GM19025 (cell line): ENCODE results near the gene NCAM2.

Source experiments
- ATAC-seq: cut with Tn5 transposase; IDR thresholded peaks from one replicate; pipeline ENCODE4 v1.9.1; 2021; ENCODE audit warnings: mild to moderate bottlenecking, low read depth, moderate library complexity; ENCODE audit not compliant: unreplicated experiment

Gene NCAM2

DNA sequence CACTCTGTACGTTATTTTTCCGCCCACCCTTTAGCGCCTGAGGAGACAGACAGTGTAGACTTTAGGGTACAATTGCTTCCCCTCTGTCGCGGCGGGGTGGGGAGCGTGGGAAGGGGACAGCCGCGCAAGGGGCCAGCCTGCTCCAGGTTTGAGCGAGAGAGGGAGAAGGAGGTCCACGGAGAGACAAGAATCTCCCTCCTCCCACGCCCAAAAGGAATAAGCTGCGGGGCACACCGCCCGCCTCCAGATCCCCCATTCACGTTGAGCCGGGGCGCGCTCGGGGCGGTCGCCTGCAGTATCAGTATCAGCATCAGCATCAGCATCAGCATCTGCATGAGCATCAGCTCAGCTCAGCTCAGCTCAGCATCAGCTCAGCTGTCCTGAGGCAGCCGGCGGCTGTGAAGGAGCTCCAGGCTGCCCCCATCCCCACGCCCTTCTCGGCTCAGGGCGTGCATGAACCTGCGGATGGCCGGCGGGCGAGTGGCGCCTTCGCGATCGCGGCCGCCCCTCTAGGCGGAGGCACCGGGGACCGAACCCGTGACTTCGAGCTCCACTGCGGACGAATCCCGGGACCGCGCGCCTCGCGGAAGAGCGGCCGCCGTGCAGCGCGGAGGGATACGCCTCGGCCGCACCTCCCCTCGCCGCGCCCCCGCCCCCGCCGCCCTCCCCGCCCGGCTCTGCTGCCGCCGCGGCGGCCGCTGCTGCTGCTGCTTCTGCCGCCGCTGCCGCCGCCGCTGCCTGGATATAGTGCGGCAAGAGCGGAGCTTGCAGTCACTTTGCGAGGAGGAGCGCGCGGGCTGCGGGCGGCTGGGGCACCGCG is at the start of gene NCAM2:
Gene NCAM2 (plus strand): TSS at position 774 of the 820 bp plus-strand sequence.
- ATAC-seq = peak; percentile 42

DNA sequence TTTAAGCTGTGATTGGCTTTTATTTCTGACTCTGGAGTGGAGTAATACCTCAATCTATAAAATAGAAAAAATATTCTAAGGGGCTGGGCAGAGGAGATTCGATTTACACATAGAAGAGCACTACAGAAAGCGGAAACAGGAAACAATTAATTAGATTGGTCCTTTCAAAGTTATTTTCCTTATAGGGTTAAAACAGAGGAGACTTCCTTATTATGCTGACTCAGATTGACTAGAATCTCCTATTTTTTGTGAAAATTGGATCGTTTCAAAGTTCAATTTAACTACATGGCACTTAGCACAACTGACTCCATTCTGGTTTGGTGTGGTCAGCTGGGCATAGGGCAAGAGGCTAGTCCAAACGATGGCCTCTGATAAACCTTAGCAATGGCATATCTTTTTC is 48.3 kb upstream of the NCAM2 start:
- ATAC-seq = no peak

DNA sequence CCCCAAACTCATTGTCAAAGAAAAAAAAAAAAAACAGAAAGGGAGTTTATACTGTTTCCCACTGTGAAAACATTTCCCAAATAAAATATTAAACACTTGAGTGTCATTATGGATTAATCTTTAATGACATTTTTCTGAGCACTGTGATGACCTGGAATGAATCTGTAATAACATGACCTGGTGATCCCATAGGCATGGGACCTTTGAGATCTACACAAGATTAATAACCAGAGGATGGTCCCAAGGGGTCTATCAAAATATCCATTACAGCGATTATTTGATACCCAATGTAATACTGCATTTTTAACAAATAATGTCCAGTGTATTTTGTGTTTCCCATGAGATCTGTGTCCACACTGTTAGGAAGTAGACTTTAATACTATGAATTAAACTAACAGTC is 32.4 kb upstream of the NCAM2 start:
- no peak for ATAC-seq

DNA sequence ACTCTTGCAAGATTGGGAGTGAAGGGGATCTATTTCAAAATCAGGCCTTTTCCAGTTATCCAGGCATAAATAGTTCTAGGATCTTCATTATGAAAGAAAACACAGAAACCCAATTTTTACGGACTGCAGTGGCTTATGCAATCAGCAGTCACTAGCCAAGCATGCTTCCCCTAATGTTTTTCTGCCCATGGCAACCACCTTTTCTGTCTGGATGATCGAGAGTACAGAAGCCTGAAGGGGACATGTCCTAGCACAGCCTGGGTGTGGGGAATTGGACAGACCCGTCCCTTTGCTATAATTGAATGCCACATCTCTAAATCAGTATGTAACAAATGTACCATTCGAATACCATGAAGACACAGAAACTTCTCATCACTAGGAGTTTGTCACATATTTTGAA is 29.8 kb upstream of the NCAM2 start:
- ATAC-seq = no peak

DNA sequence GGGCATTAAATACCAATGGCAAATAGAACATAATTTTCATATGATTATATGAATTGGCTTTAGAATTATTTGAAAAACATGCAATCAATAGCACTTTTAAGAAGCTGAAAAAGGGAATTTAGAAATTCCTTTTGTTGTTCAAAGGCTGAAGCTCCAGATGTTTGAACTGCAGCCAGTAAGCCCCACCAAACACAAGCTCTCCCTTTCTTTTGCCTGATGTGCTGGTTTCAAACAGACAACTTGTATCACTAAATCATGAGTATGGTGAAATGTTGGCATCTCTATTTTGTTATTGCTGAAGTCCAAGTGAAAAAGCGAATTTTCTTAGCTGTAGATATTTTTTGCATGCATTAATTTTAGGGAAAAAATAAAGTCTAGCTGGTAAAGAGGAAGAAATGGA is 27.5 kb upstream of the NCAM2 start:
- no peak for ATAC-seq

DNA sequence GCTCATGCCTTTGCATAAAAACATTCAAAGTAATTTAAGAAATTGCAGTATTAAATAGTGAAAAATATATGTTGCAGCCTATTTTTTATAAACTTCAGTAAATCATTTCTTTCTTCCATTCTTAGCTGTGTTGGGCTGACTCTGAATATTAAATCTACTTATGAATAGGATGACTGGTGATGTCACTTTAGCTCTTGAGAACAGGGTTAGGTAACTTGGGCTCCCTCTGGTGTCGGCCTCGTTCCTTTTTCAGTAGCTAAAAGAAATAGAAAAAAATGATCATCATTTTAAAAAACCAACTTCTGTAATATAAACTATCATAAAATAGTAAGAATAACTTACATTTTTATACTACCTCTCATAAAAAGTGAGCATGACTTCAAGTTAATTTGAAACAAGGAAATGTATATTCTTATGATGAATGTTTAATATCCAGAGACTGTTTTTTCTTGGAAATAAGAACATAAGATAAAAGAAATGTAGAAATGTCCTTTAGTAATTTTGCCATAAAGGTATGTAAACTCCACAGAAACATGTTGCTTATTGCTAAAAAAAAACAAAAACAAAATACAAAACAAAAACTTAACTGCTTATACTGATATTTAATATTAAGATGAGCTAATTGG is 26.8 kb upstream of the NCAM2 start:
- no peak for ATAC-seq

DNA sequence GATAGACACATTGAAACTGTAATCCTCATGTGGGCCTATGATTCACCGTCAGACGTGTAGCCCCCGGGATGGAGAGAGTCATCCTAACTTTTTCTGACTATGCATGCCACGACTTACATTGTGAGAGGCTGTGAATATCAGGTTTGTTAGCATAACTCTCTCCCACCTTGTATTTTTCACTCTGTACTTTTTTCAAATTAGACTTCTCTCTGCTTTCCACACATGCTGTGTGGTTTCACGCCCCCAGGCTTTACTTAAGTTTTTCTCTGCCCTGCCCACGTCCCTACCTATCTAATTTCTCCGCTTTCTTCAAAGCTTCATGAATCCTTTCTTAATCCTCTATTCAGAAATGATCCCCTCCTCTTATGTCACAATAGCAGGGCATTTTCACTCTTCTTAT is 3.4 kb upstream of the NCAM2 start:
- ATAC-seq = no peak

DNA sequence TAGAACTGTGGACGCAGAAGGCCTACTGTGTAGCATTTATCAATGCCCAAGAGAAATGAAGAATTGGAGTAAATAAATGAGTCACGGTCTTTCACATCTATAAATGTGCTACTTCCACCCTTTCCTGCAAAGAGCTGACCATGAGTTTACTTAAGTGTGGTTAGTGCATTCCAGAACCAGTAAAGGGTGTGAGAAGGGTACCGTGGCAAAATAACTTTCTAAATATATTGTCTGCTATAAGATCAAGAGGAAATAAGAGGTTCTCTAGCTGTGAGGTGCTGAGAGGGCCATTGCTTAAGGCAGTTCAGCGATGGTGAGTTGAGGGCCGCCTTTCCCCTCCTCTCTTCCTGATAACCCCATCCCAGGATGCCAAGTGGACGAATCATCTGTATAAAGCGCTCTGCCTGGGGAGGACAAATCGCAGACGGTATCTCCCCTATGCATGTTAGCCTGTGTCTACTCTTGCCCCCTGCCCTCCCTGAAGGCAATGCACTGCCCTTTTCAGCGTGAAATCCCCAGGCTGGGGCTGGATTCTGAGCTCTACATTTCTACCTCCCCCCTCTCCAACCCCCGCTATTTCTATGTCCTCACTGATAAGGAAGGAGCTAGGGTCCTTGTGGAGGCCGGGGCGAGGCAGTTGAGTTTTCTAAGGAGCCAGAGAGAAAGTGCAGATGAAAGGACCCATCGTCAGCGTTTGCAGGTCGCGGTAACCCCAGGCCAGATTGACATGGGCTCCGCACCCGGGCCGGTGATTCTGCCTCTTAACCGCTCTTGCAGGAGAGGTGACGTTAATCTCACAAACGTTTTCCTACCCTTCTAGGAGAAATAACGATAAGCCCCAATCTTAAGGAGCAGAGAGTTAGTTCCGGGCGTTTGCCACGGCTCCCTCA is 1.5 kb upstream of the NCAM2 start:
- ATAC-seq = no peak

DNA sequence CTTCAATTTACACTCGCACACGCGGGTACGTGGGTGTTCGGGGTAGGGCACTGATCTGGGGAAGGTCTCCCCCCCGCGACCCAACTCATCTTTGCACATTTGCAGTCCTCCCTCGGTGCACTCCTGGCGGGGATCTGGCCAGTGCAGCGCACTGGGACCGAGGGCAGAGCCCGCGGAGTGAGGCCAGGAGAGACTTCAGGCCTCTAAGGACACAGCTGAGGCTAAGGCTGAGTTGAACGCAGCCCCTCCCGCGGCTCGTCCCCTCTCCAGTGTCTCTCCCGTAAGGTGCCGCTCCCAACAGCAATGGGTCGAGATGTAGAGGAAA is 936 bp upstream of the NCAM2 start:
- no peak for ATAC-seq

DNA sequence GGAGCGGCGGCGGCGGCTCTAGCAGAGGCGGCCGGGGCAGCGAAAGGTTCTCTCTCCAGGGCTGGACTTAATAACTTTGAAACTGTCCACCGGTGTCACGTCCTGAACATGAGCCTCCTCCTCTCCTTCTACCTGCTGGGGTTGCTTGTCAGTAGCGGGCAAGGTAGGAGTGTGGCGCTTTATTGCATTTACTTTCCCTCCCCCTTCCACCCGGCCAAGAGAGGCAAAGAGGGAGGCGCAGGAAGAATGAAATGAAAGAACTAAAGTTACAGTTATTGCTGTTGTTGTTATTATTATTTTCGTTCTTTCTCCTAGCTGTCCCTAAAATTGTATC is 214 bp downstream of the NCAM2 start:
- peak; percentile 25 for ATAC-seq

DNA sequence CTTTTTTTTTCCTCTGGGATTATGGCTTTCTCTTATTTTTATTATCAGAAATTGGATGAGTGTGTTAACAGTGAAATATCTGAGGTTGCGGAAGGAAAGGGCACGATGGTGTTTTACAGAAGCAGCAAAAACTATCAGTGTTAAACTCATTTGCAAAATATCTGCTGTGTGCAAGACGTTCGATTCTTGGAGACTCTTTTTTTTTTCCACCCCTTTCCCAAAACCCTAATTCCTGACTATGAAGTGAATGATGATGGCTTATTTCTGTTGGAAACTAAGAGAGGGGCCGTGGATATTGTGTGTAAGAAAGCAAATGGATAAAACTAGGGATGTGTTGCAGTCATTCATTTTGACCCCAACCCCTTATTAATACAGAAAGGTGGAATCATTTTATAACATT is 677 bp downstream of the NCAM2 start:
- ATAC-seq = no peak

DNA sequence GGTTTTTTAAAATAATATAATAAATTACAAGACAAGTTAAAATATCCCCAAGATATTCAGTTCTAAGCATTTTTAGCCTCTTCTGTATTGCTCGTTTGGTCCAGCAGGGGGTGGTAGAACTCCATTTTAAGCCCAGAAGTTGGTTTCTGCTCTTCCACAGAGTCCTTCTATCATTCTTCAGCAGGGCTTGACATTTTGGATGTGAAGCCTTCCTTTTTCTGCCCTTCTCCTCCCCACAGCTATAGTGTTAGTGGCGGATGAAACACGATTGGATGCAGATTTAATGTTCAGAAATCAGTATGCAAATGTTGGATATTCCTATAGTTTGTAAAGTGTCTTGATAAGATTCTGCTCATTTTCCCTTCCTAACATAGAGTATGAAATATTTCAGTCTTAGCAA is 1.4 kb downstream of the NCAM2 start:
- ATAC-seq = no peak

DNA sequence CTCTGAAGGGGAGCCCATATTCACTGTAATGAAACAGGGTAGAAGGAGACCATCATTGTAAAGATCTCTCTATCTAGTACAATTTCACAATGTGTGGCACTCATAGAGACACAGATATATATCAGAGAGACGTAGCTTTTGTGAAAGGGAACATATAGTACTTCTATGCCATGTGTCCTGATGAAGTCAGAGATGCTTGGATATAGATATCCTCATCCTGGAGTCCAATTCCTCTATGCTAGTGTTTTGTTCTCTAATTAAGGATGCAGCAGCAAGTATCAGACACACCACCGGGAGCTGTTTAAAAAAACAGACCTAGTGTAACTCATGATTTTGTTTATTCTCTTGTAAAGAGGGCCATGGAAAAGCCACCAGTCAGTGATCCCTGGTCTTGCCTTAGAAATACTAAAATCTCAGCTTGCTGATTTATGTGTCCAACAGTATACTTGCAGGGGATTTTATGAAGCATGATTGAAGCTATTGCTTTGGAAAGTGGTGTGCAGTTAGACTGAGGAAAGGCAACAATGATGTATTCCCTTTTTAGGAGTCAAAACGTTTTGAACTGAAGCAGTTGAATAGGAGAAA is 2.5 kb downstream of the NCAM2 start:
- ATAC-seq = no peak

DNA sequence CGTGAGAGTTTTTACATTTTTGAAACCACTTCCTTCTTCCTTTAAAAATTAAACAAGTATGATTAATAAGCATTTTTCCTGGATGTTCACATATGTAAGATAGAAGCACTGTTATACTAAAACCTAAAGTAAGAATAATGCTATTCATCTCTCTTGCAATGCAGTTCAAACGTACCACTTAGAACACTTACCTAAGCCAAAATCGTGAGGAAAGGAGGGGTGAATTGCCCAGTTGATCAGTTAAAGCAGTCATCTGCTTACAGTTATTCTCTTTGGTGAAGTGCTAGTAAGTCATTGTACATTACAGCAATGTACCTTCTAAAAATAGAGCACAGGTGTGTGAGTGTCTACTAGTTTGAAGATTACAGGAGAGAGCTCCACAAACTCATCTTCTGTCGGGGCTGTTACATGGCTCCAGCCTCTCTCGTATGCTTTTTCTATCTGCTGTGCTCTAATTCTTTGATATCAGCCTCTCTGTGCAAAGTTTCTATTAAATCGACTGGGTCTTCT is 3.4 kb downstream of the NCAM2 start:
- ATAC-seq = no peak

DNA sequence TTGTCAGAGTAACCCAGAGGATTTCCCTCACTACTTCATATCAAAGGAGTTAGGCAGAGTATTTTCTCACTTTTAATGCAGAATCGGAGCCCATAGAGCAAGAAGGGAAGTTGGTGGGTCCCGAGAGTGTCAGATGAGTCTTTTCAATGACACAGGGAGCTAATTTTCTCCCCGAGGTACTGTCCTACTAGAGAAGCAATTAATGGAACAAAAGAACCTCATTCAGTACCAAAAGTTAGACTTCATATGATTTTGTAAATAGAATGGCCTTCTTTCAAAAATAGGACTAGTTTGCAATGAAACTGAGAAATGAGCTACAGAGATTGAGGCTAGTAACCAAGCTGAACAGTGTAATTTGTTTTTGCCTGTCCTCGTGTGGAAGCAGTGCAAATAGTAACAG is 3.9 kb downstream of the NCAM2 start:
- ATAC-seq = no peak

DNA sequence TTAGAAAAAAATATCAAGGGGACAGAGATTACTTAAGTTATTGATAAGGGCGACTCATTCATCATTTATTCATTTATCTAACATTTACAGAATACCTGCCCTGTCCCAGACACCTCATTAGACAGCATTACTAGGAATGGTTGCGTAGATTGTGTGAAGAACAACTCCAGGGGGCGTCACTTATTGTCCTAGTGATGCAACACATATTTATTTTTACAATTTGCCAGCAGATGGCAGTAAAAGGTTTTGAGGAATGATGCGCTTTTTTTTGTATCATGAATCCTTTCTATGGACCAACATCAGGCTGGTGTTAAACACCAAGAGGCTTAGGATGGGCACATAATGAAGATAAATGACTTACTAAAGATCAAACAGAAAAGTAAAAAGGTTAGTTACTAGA is 5.5 kb downstream of the NCAM2 start:
- ATAC-seq = no peak

DNA sequence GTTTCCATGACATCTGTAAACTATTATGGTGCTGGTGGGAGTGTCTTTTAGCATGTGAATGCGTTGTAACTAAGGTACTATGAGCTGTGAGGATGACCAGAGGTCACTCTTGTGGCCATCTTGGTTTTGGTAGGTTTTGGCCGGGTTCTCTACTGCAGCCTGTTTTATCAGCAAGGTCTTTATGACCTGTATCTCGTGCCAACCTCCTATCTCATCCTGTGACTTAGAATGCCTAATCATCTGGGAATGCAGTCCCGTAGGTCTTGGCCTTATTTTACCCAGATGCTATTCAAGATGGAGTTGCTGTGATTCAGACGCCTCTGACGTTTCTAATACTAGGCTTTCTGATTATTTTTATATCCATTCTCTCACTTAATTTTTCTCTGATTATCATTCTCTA is 9.4 kb downstream of the NCAM2 start:
- ATAC-seq = no peak

DNA sequence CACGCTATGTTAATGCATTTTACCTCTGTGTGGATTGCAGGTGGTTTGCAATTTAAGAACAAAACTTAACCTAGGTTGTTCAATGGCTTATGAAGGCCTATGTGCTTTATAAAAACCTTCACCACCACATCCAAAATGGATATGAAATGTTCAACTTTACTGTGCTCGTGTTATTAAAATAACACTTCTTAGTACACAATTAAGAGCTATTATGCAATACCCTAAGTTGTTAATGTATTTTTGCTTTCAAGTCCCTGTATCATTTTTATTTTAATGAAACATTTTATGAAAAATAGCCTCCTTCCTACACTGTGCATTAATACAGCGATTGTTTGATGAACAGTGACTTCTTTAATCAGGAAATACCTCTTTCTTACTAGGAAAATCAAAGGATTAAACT is 12.0 kb downstream of the NCAM2 start:
- no peak for ATAC-seq

DNA sequence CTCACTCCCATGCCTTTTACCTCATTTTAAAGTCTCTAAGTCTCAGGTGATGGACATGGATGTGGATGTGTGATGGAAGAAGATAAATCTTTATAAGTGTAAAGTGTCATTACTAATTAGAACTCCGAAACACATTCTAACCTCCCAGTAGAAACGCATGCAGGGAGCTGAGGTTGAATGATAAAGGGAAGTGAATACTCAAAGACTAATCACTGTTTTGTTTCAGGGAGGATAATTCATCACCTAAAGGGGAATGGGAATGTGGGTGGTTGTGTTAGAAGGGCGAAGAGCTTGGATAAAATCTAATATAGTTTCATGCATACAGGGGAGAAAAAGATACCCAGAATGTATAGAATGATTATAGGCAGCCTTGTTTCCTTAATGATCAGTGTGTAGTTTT is 12.5 kb downstream of the NCAM2 start:
- ATAC-seq = no peak

DNA sequence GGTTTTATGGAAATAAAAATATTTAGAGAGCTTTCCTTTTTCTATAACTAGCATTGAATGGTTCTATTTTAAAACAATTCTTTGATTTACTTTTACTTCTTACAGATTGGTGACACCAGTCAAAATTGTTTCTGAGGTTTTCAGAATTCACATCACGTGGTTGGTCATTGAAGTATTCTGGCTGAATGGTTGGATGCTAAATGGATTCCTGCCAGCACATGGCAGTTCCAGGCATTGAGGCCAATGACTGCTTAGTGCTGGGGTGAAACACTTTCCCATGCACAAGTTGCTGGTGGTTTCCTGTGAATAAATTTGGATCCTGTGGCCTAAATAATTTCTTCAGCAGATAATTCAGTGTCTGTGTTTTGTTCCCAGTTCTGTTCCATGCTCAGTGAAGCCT is 20.6 kb downstream of the NCAM2 start:
- no peak for ATAC-seq

DNA sequence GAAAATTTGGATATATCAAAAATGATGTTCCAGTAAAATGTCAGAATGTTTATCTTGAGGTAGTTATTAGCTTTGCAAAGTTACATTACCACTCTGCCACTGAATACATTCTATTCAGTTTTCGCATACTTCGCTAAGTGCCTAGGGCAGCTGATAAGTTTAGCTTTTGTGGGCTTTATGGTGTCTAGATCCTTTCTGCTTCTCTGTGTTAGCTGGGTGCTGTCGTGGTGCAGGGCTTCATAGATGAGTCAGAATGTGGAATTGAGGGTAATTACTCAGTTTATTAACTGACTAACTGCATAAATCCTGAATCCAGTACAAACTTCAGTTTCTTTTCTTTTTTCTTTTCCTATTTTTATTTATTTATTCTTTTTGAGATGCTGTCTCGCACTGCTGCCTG is 21.5 kb downstream of the NCAM2 start:
- ATAC-seq = no peak
